GM12891 (cell line): ENCODE results near the gene CPED1.

ENCODE experiments used
- POLR2A ChIP-seq: IDR thresholded peaks from 2 replicates; pipeline ENCODE4 v1.6.1; 2011; ENCODE audit warnings: low read depth, low read length, control low read depth
- POU2F2 ChIP-seq: IDR thresholded peaks from 2 replicates; pipeline ENCODE4 v1.6.1; 2011; ENCODE audit warnings: low read depth, mild to moderate bottlenecking, control low read depth, low read length, moderate library complexity

DNA sequence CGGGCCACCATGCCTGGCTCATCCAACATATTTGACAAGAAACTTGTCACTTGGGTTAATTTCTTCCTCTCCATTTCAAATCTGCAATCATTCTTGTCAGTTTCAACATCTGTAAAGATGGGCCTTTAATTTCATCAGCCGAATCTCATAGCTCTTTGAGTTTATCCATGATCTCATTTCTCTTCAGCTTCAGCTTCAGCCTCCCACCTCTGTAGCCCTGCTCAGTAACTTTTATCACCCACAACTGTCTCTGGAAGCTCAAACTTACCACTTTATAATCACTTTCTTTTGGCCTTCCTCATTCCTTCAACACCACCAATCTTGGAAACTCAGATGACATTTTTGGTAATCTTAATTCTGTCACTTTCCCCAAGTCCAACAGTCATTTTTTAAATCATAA lies 83.2 kb downstream of the CPED1 start:
- TF ChIP-seq POU2F2 (no peak), POLR2A (no peak)
